HG03432 (cell line): ENCODE data around the gene COA3.

Experiments
- ATAC-seq: cut with Tn5 transposase; IDR thresholded peaks from one replicate; pipeline ENCODE4 v1.9.1; 2021; ENCODE audit warnings: mild to moderate bottlenecking, moderate library complexity; ENCODE audit not compliant: unreplicated experiment

COA3 gene

GRCh38 chr17:42754782-42755181 is 43.7 kb downstream of the COA3 start:
- no peak for ATAC-seq

DNA sequence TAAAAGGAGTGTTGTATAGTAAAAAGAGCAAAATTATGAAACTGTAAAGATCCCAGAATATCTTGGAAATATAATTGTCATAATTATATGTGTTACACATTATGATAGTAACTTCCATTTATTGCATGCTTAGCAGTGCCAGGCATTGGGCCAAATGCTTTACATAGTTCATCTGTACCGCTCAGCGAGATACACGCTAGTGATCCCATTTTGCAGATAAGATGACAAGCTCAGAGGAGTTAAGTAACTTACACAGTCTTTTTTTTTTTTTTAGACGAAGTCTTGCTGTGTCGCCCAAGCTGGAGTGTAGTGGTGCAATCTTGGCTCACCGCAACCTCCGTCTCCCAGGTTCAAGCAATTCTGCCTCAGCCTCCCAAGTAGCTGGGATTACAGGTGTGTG is 46.9 kb downstream of the COA3 start:
- ATAC-seq, result no peak

- no peak for ATAC-seq
These were observed 47.7 kb downstream of the COA3 start for GRCh38 chr17:42750739-42751344.

- ATAC-seq, result no peak
These were observed 49.4 kb downstream of the COA3 start for GRCh38 chr17:42748908-42749798.

GRCh38 chr17:42748202-42748907 is 50.1 kb downstream of the COA3 start:
- ATAC-seq, result no peak
